GM23338 (cell line): ENCODE data around the gene ROBO3. TPM values are rescaled to one million over a fixed set of nuclear protein-coding genes. Genes with fewer than 3 reads are reported as not detected.

Experiments
- ATAC-seq: fragments of 200-7000 bp; cut with Tn5 transposase; 3 replicates; pipeline ENCODE4 v1.9.1; 2020
- DNase-seq: peaks from one replicate; pipeline ENCODE4 v3.0.0-alpha.2; 2015; ENCODE audit warnings: low spot score
- H2AFZ ChIP-seq: fragments of 200-600 bp; sonication (generic); 2 replicates; pipeline ENCODE4 v1.8.0; 2016; ENCODE audit warnings: antibody characterized with exemption, mild to moderate bottlenecking, moderate library complexity
- H3F3A ChIP-seq: fragments of 200-600 bp; sonication (generic); replicated peaks from 2 replicates; pipeline ENCODE4 v1.8.0; 2017; ENCODE audit warnings: antibody characterized with exemption, mixed run types, low read depth
- H3K27ac ChIP-seq: fragments of 200-600 bp; sonication (generic); 2 replicates; pipeline ENCODE4 v1.6.1; 2016; ENCODE audit warnings: low read depth
- H3K27me3 ChIP-seq: fragments of 200-600 bp; sonication (generic); 2 replicates; pipeline ENCODE4 v1.8.0; 2016; ENCODE audit warnings: mild to moderate bottlenecking, mixed run types, moderate library complexity; ENCODE audit not compliant: insufficient read depth
- H3K36me3 ChIP-seq: fragments of 200-600 bp; sonication (generic); 2 replicates; pipeline ENCODE4 v1.8.0; 2016; ENCODE audit warnings: mild to moderate bottlenecking; ENCODE audit not compliant: insufficient read depth
- H3K4me1 ChIP-seq: fragments of 200-600 bp; sonication (generic); 2 replicates; pipeline ENCODE4 v1.8.0; 2016; ENCODE audit warnings: mild to moderate bottlenecking, moderate library complexity; ENCODE audit not compliant: insufficient read depth
- H3K4me2 ChIP-seq: fragments of 200-600 bp; sonication (generic); 2 replicates; pipeline ENCODE4 v1.7.1; 2017; ENCODE audit warnings: mixed run types
- H3K4me3 ChIP-seq: fragments of 200-600 bp; sonication (generic); 2 replicates; pipeline ENCODE4 v1.6.1; 2016; ENCODE audit warnings: mixed run types
- H3K79me2 ChIP-seq: fragments of 200-600 bp; sonication (generic); replicated peaks from 2 replicates; pipeline ENCODE4 v1.8.0; 2017; ENCODE audit warnings: mild to moderate bottlenecking; ENCODE audit not compliant: insufficient read depth
- H3K9me2 ChIP-seq: fragments of 200-600 bp; sonication (generic); 2 replicates; pipeline ENCODE4 v1.8.0; 2017; ENCODE audit not compliant: insufficient read depth
- H4K20me1 ChIP-seq: fragments of 200-600 bp; sonication (generic); replicated peaks from 2 replicates; pipeline ENCODE4 v1.8.0; 2017; ENCODE audit warnings: mild to moderate bottlenecking; ENCODE audit not compliant: insufficient read depth
- H3K27ac Mint-ChIP-seq: 2 replicates; pipeline ENCODE4 v1.8.0; 2020; ENCODE audit warnings: inconsistent platforms, mild to moderate bottlenecking, moderate library complexity, mixed read lengths
- H3K27me3 Mint-ChIP-seq: 3 replicates; pipeline ENCODE4 v1.8.0; 2022; ENCODE audit warnings: low read depth, mild to moderate bottlenecking, moderate library complexity, mixed read lengths, inconsistent platforms; ENCODE audit not compliant: insufficient read depth, poor library complexity
- H3K36me3 Mint-ChIP-seq: 3 replicates; pipeline ENCODE4 v1.8.0; 2021; ENCODE audit warnings: low read depth, mild to moderate bottlenecking, inconsistent platforms, moderate library complexity, mixed read lengths
- H3K4me1 Mint-ChIP-seq: 3 replicates; pipeline ENCODE4 v1.8.0; 2020; ENCODE audit warnings: mild to moderate bottlenecking, inconsistent platforms, mixed read lengths
- H3K4me3 Mint-ChIP-seq: 3 replicates; pipeline ENCODE4 v1.8.0; 2021; ENCODE audit warnings: moderate library complexity, mild to moderate bottlenecking, inconsistent platforms, mixed read lengths
- H3K9me3 Mint-ChIP-seq: 3 replicates; pipeline ENCODE4 v1.8.0; 2020; ENCODE audit warnings: moderate library complexity, mild to moderate bottlenecking, inconsistent platforms, mixed read lengths
- CREB1 ChIP-seq: fragments of 250-450 bp; sonication (Bioruptor Pico); IDR thresholded peaks from 2 replicates; pipeline ENCODE4 v1.5.0; 2020; ENCODE audit warnings: low read depth, mild to moderate bottlenecking, moderate library complexity
- CTCF ChIP-seq, 2 experiments: fragments of 200-600 bp in 1 of 2; sonication (generic) in 1 of 2; conservative IDR thresholded peaks; 2 replicates each; pipeline versions ENCODE4 v1.5.1 to v1.6.1; 2016 to 2017; ENCODE audit warnings: antibody characterized with exemption in 2 of 2, low read depth in 2 of 2, mild to moderate bottlenecking in 2 of 2, moderate library complexity in 1 of 2
- ZNF331 ChIP-seq: fragments of 250-450 bp; sonication (Bioruptor Pico); IDR thresholded peaks from 2 replicates; pipeline ENCODE4 v1.5.0; 2020; ENCODE audit warnings: low read depth, mild to moderate bottlenecking, moderate library complexity
- ZNF462 ChIP-seq: fragments of 250-450 bp; sonication (Bioruptor Pico); IDR thresholded peaks from 2 replicates; pipeline ENCODE4 v1.5.0; 2020; ENCODE audit warnings: mild to moderate bottlenecking, moderate library complexity
- polyA plus RNA-seq: library from polyadenylated mRNA; unstranded; fragments of >200 nt; fragmentation: Nextera tagmentation; extraction: Ambion mirVana; gene quantifications from 2 replicates; pipeline ENCODE4 v1.2.1, GENCODE V29; 2016
- total RNA-seq: library from RNA; depleted of rRNA; stranded (reverse); fragments of >200 nt; shearing (Covaris generic); gene quantifications from 2 replicates; pipeline ENCODE4 v1.2.3, GENCODE V29; 2014

The ROBO3 gene
- total and polyA plus RNA-seq, 2 experiments from 2014 or later = 17.0 to 21.4 TPM

GRCh38 chr11:124898711-124899110 lies 33.5 kb downstream of the ROBO3 start:
- no peak overlapping the region for H3K4me3 ChIP-seq
- Mint-ChIP-seq H3K27me3 (peaks cover 8% of the 10 kb centered on the region), H3K9me3 (no peaks in the 10 kb centered on the region), H3K4me3 (no peak overlapping the region; the same call in 2 of the 3 replicates), H3K4me1 (peaks cover 21% of the 10 kb centered on the region), H3K27ac (no peak overlapping the region), H3K36me3 (no peaks in the 10 kb centered on the region)
- H3K27ac ChIP-seq = no peak overlapping the region
- 0 out of 2 replicates have a peak, but pooled peaks cover 4% of the 10 kb centered on the region for H3K9me2 ChIP-seq
- H3K4me2 ChIP-seq = 0 out of 2 replicates have a peak overlapping the region, but pooled peaks have one; percentile 32
- peaks cover 4% of the 10 kb centered on the region; the same call in 1 of the 2 replicates for H3K4me1 ChIP-seq
- peak; percentile 59 for ATAC-seq
- H2AFZ ChIP-seq = no peak overlapping the region
- H3K79me2 ChIP-seq = no peaks in the 10 kb centered on the region
- H3F3A ChIP-seq = no peaks in the 10 kb centered on the region
- H3K36me3 ChIP-seq = no peaks in the 10 kb centered on the region
- peak; percentile 43 for DNase-seq
- H3K27me3 ChIP-seq = 0 out of 2 replicates have a peak, but pooled peaks cover 5% of the 10 kb centered on the region
- no peaks in the 10 kb centered on the region for H4K20me1 ChIP-seq
- TF ChIP-seq CREB1 (CRISPR knock-in tag) (no peak), ZNF462 (CRISPR knock-in tag) (no peak), ZNF331 (CRISPR knock-in tag) (no peak)

- H3K9me2 ChIP-seq = 0 out of 2 replicates have a peak, but pooled peaks cover 4% of the 10 kb centered on the region
- no peak overlapping the region for H3K4me3 Mint-ChIP-seq
- H3K4me3 ChIP-seq = no peak overlapping the region
- DNase-seq (no peak), ATAC-seq (peak; percentile 62)
- H3K27ac ChIP-seq = no peak overlapping the region
- H3K27ac Mint-ChIP-seq = no peak overlapping the region
- H3K4me2 ChIP-seq = no peak overlapping the region
- H4K20me1 ChIP-seq = no peaks in the 10 kb centered on the region
- H3K36me3 ChIP-seq = no peaks in the 10 kb centered on the region
- peaks cover 4% of the 10 kb centered on the region; the same call in 1 of the 2 replicates for H3K4me1 ChIP-seq
- 0 out of 2 replicates have a peak, but pooled peaks cover 5% of the 10 kb centered on the region for H3K27me3 ChIP-seq
- no peaks in the 10 kb centered on the region for H3K79me2 ChIP-seq
- H3F3A ChIP-seq = no peaks in the 10 kb centered on the region
- H3K9me3 Mint-ChIP-seq = no peaks in the 10 kb centered on the region
- no peak overlapping the region for H2AFZ ChIP-seq
- H3K27me3 Mint-ChIP-seq = peaks cover 8% of the 10 kb centered on the region
- peaks cover 21% of the 10 kb centered on the region for H3K4me1 Mint-ChIP-seq
- no peaks in the 10 kb centered on the region for H3K36me3 Mint-ChIP-seq
- TF ChIP-seq CTCF (conservative IDR thresholded peaks at IDR 0.05; ENCODE audit: low read depth in 2 of 2) = peak; percentile 25 to 52; a peak in 3 of 4 replicates
Observed at GRCh38 chr11:124899383-124900145, 34.3 kb downstream of the ROBO3 start.
